Kidney (tissue), 14 donors: ENCODE data around the gene FNBP1. TPM values are rescaled to one million over a fixed set of nuclear protein-coding genes. Genes with fewer than 3 reads are reported as not detected.
A peak's percentile ranks its signal among the peaks of the same experiment; 100 is the strongest.
"Not testable (repeated sequence)": the region's sequence is repeated elsewhere in the genome, so short reads cannot be mapped to it uniquely, and the experiment has no call there.

Source experiments
- DNase-seq, 5 donors: peaks; one replicate each; pipeline ENCODE4 v3.0.0-alpha.2; 2013 to 2020
- FAIRE-seq: peaks from 2 replicates; lab custom pipeline; 2012; peaks lifted over from hg19 to GRCh38; lab: Jason Lieb, UNC
- H3K27ac ChIP-seq, 2 donors: one replicate each; pipeline ENCODE4 v1.7.0; 2013; ENCODE audit warnings: low read depth in 2 of 2, low read length in 2 of 2, inconsistent platforms in 1 of 2
- H3K27me3 ChIP-seq: one replicate; pipeline ENCODE4 v1.7.1; 2013; ENCODE audit warnings: low read length, inconsistent platforms; ENCODE audit not compliant: control insufficient read depth, insufficient read depth
- H3K36me3 ChIP-seq, 3 donors: one replicate each; pipeline versions ENCODE4 v1.7.0 to v1.7.1; 2013; ENCODE audit warnings: low read length in 3 of 3, control low read depth in 1 of 3, inconsistent platforms in 1 of 3; ENCODE audit not compliant: insufficient read depth in 3 of 3, control insufficient read depth in 2 of 3
- H3K4me1 ChIP-seq, 3 donors: one replicate each; pipeline versions ENCODE4 v1.7.0 to v1.7.1; 2013; ENCODE audit warnings: low read length in 3 of 3, inconsistent platforms in 1 of 3, low read depth in 1 of 3; ENCODE audit not compliant: control insufficient read depth in 2 of 3, insufficient read depth in 2 of 3
- H3K4me3 ChIP-seq, 3 donors: one replicate each; pipeline versions ENCODE4 v1.7.0 to v1.8.1; 2013; ENCODE audit warnings: low read length in 3 of 3, control low read depth in 1 of 3, inconsistent platforms in 1 of 3
- H3K9ac ChIP-seq, 3 donors: one replicate each; pipeline versions ENCODE4 v1.7.0 to v1.7.1; 2013; ENCODE audit warnings: low read length in 3 of 3, control low read depth in 1 of 3, inconsistent platforms in 1 of 3
- H3K9me3 ChIP-seq, 3 donors: one replicate each; pipeline versions ENCODE4 v1.7.0 to v1.7.1; 2013; ENCODE audit warnings: low read length in 3 of 3, control low read depth in 1 of 3, inconsistent platforms in 1 of 3; ENCODE audit not compliant: control insufficient read depth in 2 of 3, insufficient read depth in 1 of 3
- intact Hi-C: fragments of 100-400 bp; cut with DNase I; formaldehyde crosslinking; loops from one replicate; pipeline ENCODE4 v1.11.1; 2022
- polyA plus RNA-seq: library from polyadenylated mRNA; stranded (reverse); fragments of 350-450 nt; fragmentation: Illumina TruSeq; extraction: RNeasy Lipid Tissue Mini Kit (QIAGEN cat#74804); gene quantifications from one replicate; pipeline ENCODE4 v1.2.3, GENCODE V29; 2014; ENCODE audit warnings: low read depth, low replicate concordance; ENCODE audit not compliant: insufficient read depth
- total RNA-seq: library from RNA; stranded (reverse); fragmentation: NEBNext Ultra II Directional; extraction: Animal tissue kit (Norgen Biotek cat#: 25700); gene quantifications from one replicate; pipeline ENCODE4 v1.2.1, GENCODE V29; 2021
- TF ChIP-seq, protein P1 (sequence below): IDR thresholded peaks from 3 replicates; pipeline ENCODE4 v1.5.1; 2012; ENCODE audit warnings: mild to moderate bottlenecking, moderate library complexity, borderline replicate concordance; ENCODE audit not compliant: insufficient read depth; ENCODE audit errors: extremely low read depth
- donor health status: control.
- donor health status: control.
- donor health status: control.
- donor health status: control.
- donor health status: control.
- donor health status: DM: yes; HTN: yes; CAD: no.
- donor health status: Normal renal cell carcinoma (clear cell type).

FNBP1 gene
- total and polyA plus RNA-seq, 2 donors from 2014 or later, result 9.7 to 51.7 TPM

DNA sequence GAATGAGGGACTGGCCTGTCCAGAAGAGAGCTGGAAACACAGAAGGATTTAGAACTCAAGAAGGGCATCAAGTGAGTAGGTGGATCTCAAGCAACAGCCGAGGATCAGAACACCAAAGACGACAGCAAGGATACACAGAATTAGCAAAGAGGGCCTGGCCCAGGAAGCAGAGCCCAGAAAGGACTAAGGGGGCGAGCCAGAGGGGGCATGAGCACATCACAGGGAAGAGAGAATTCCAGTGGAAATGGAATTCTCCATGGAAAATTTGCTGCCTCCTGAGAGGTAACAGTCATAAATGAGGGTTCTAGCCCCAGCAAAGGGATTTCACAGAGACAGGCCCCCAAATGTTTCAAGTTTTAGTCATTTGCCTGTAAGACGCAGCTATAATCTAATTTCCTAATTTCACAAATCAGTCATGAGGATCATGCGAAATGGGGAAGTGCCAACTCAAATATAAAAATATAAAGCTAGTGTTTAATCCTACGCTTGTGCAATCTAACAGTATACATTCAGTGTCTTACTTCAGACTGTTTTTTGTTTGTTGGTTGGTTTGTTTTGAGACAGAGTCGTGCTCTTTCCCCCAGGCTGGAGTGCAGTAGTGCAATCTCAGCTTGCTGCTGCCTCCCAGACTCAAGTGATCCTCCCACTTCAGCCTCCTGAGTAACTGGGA, 46.7 kb downstream of the FNBP1 start:
- H3K9ac ChIP-seq, result no peak overlapping the region
- TF ChIP-seq, protein P1, sequence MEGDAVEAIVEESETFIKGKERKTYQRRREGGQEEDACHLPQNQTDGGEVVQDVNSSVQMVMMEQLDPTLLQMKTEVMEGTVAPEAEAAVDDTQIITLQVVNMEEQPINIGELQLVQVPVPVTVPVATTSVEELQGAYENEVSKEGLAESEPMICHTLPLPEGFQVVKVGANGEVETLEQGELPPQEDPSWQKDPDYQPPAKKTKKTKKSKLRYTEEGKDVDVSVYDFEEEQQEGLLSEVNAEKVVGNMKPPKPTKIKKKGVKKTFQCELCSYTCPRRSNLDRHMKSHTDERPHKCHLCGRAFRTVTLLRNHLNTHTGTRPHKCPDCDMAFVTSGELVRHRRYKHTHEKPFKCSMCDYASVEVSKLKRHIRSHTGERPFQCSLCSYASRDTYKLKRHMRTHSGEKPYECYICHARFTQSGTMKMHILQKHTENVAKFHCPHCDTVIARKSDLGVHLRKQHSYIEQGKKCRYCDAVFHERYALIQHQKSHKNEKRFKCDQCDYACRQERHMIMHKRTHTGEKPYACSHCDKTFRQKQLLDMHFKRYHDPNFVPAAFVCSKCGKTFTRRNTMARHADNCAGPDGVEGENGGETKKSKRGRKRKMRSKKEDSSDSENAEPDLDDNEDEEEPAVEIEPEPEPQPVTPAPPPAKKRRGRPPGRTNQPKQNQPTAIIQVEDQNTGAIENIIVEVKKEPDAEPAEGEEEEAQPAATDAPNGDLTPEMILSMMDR, result no peak
- no peaks in the 10 kb centered on the region for H3K27me3 ChIP-seq
- intact Hi-C loops, result no loop called here
- H3K4me3 ChIP-seq, result no peak overlapping the region
- H3K4me1 ChIP-seq, result peaks cover 0 to 5% (median 0%) of the 10 kb centered on the region in 3 donors
- no peak for FAIRE-seq
- no peaks in the 10 kb centered on the region for H3K36me3 ChIP-seq
- DNase-seq, result no peak
- H3K9me3 ChIP-seq, result no peaks in the 10 kb centered on the region
- peak overlapping the region in 1 of 2 donors; percentile 20 for H3K27ac ChIP-seq

DNA sequence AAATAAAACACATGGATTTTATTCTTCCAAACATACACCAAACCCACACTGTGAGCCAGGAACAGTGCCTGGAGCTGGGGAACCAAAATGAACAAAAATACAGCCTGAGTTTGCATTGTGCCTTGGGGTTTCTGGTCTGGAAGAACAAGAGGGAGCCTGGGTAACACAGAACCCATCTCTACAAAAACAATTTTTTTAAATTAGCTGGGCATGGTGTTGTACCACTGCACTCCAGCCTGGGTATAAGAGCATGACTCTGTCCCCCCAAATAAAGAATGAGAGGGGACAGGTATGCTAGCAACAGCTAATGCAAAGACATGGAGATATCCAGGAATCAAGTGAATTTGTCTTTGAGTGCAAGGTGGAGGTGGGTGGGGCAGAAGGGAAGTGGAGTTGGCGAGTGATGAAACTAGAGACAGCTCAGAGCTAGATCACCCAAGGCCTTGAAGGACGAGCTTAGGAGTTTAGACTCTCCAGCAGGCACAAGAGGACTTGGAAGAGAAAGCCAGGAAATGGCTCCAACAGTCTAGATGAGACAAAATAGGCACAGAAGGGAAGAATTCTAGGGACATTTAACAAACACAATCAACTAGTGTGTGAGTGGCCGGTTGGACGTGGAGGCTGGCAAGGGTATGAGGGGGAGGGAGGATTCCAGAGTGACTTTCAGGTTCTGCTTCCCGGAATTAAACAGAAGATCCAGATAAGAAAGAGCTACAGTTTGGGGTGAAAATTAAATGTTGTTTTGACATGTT, 47.4 kb downstream of the FNBP1 start:
- intact Hi-C loops, result no loop called here
- no peaks in the 10 kb centered on the region for H3K27me3 ChIP-seq
- TF ChIP-seq, protein P1, result no peak
- H3K27ac ChIP-seq, result peak overlapping the region in 1 of 2 donors; percentile 20
- peaks cover 0 to 6% (median 0%) of the 10 kb centered on the region in 3 donors for H3K4me1 ChIP-seq
- DNase-seq (no peak), FAIRE-seq (no peak)
- H3K9ac ChIP-seq, result no peak overlapping the region
- H3K36me3 ChIP-seq, result peaks cover 0 to under 1% (median 0%) of the 10 kb centered on the region in 3 donors
- no peak overlapping the region for H3K4me3 ChIP-seq
- H3K9me3 ChIP-seq, result no peaks in the 10 kb centered on the region

DNA sequence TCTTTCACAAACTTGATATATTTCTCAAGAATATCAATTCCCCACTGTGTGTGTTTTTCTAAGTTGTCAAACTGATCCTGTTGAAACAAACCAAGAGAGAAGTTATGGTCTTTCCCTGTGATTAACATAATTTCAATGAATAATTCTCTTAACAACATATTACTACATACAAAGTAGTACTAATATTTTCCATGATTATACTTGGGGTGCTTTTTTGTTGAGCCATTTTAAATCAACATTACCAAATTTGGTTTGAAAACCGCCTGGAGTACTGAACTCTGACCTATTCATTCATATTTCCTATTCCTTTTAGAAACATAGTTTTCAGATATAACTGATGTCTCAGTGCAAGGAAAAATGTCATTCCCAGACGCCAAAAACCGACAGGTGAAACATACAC, 48.1 kb downstream of the FNBP1 start:
- TF ChIP-seq, protein P1, result no peak
- H3K4me1 ChIP-seq, result peaks cover 0 to 6% (median 0%) of the 10 kb centered on the region in 3 donors
- DNase-seq, result no peak
- intact Hi-C loops, result no loop called here
- H3K27ac ChIP-seq, result no peak overlapping the region
- H3K36me3 ChIP-seq, result peaks cover 0 to 2% (median 0%) of the 10 kb centered on the region in 3 donors
- H3K27me3 ChIP-seq, result no peaks in the 10 kb centered on the region
- FAIRE-seq, result no peak
- H3K9me3 ChIP-seq, result no peaks in the 10 kb centered on the region
- H3K9ac ChIP-seq, result no peak overlapping the region
- H3K4me3 ChIP-seq, result no peak overlapping the region

DNA sequence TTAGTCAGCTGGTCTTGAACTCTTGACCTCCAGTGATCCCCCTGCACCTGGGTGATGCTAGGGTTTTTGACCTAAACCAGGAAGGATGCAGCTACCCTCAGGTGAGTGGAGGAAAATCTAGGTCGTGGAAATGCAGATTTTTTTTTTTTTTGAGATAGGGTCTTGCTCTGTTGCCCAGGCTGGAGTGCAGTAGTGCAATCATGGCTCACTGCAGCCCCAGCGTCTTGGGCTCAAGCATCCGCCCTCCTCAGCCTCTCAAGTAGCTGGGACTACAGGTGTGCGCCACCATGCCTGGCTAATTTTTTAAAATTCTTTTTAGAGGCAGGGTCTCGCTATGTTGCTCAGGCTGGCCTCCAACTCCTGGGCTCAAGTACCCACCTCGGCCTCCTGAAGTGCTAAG, 51.9 kb downstream of the FNBP1 start:
- H3K4me3 ChIP-seq, H3K36me3 ChIP-seq, DNase-seq, H3K9me3 ChIP-seq, H3K27ac ChIP-seq, FAIRE-seq, intact Hi-C loops, H3K9ac ChIP-seq, H3K27me3 ChIP-seq, H3K4me1 ChIP-seq: not testable (repeated sequence)
